Neuronal stem cell (in vitro differentiated cells): ENCODE results near the gene SGK2.
A peak's percentile ranks its signal among the peaks of the same experiment; 100 is the strongest.

Experiments
- DNase-seq: peaks from one replicate; pipeline ENCODE4 v3.0.0-alpha.2; 2013; ENCODE audit warnings: low spot score
- H2AFZ ChIP-seq: one replicate; pipeline ENCODE4 v1.6.1; 2013; ENCODE audit warnings: mild to moderate bottlenecking, low read length, inconsistent platforms
- H2AK5ac ChIP-seq: 2 replicates; pipeline ENCODE4 v1.6.1; 2013; ENCODE audit warnings: low read depth, mild to moderate bottlenecking, inconsistent platforms, low read length, moderate library complexity, mixed read lengths
- H2BK120ac ChIP-seq: 2 replicates; pipeline ENCODE4 v1.6.1; 2013; ENCODE audit warnings: low read depth, mild to moderate bottlenecking, inconsistent platforms, low read length, moderate library complexity, mixed read lengths
- H2BK12ac ChIP-seq: one replicate; pipeline ENCODE4 v1.6.1; 2013; ENCODE audit warnings: low read length, inconsistent platforms
- H2BK15ac ChIP-seq: 2 replicates; pipeline ENCODE4 v1.6.1; 2013; ENCODE audit warnings: mild to moderate bottlenecking, low read length, inconsistent platforms, mixed read lengths
- H2BK5ac ChIP-seq: one replicate; pipeline ENCODE4 v1.6.1; 2013; ENCODE audit warnings: inconsistent platforms, mild to moderate bottlenecking, low read length, moderate library complexity
- H3K14ac ChIP-seq: one replicate; pipeline ENCODE4 v1.6.1; 2013; ENCODE audit warnings: low read length, inconsistent platforms
- H3K18ac ChIP-seq: 2 replicates; pipeline ENCODE4 v1.6.1; 2013; ENCODE audit warnings: low read length, inconsistent platforms
- H3K23ac ChIP-seq: 2 replicates; pipeline ENCODE4 v1.6.1; 2013; ENCODE audit warnings: low read depth, mild to moderate bottlenecking, mixed read lengths, low read length, inconsistent platforms; ENCODE audit not compliant: poor library complexity
- H3K27ac ChIP-seq: replicated peaks from 3 replicates; pipeline ENCODE4 v1.5.1; 2013; ENCODE audit warnings: low read length, inconsistent platforms
- H3K27me3 ChIP-seq, 3 experiments: 2 replicates each; pipeline ENCODE4 v1.6.1; 2013; ENCODE audit warnings: low read length in 3 of 3, mild to moderate bottlenecking in 2 of 3, inconsistent platforms in 1 of 3, low read depth in 1 of 3, mixed read lengths in 1 of 3, moderate library complexity in 1 of 3; ENCODE audit not compliant: control insufficient read depth in 3 of 3, insufficient read depth in 3 of 3
- H3K36me3 ChIP-seq, 2 donors: replicated peaks in 1 of 2; 2 replicates each; pipeline ENCODE4 v1.6.1; 2013; ENCODE audit warnings: low read length in 2 of 2; ENCODE audit not compliant: control insufficient read depth in 2 of 2, insufficient read depth in 2 of 2
- H3K4ac ChIP-seq: 2 replicates; pipeline ENCODE4 v1.6.1; 2013; ENCODE audit warnings: inconsistent platforms, mild to moderate bottlenecking, low read length, moderate library complexity
- H3K4me1 ChIP-seq, 2 donors: 1 replicate in 1 of 2; 2 replicates in 1 of 2; pipeline ENCODE4 v1.6.1; 2013; ENCODE audit warnings: low read length in 2 of 2, low read depth in 1 of 2; ENCODE audit not compliant: control insufficient read depth in 2 of 2, insufficient read depth in 1 of 2
- H3K4me2 ChIP-seq: one replicate; pipeline ENCODE4 v1.6.1; 2013; ENCODE audit warnings: mild to moderate bottlenecking, low read length, inconsistent platforms; ENCODE audit not compliant: insufficient read depth, poor library complexity, severe bottlenecking
- H3K4me3 ChIP-seq, 2 donors: 2 replicates each; pipeline ENCODE4 v1.5.1; 2013; ENCODE audit warnings: low read length in 2 of 2, mild to moderate bottlenecking in 2 of 2, inconsistent platforms in 1 of 2, moderate library complexity in 1 of 2
- H3K79me1 ChIP-seq: one replicate; pipeline ENCODE4 v1.6.1; 2013; ENCODE audit warnings: low read depth, mild to moderate bottlenecking, inconsistent platforms, low read length, moderate library complexity
- H3K9ac ChIP-seq: one replicate; pipeline ENCODE4 v1.6.1; 2013; ENCODE audit warnings: mild to moderate bottlenecking, low read depth, low read length, inconsistent platforms; ENCODE audit not compliant: poor library complexity
- H3K9me3 ChIP-seq, 2 donors: replicated peaks in 1 of 2; 2 replicates each; pipeline versions ENCODE3 to v1.6.1; 2013; ENCODE audit warnings: low read length in 2 of 2, mild to moderate bottlenecking in 2 of 2, inconsistent platforms in 1 of 2, low read depth in 1 of 2, mixed read lengths in 1 of 2, moderate library complexity in 1 of 2; ENCODE audit not compliant: control insufficient read depth in 2 of 2, insufficient read depth in 1 of 2
- H4K8ac ChIP-seq: one replicate; pipeline ENCODE4 v1.6.1; 2013; ENCODE audit warnings: low read depth, mild to moderate bottlenecking, inconsistent platforms, low read length, moderate library complexity
- H4K91ac ChIP-seq: one replicate; pipeline ENCODE4 v1.6.1; 2013; ENCODE audit warnings: low read length, low read depth, mild to moderate bottlenecking, inconsistent platforms; ENCODE audit not compliant: poor library complexity
- WGBS, 2 donors: extraction: QIAGEN DNeasy Blood & Tissue Kit; methylation state at CpG; one replicate each; pipeline ENCODE4 v1.1.7; 2013; ENCODE audit warnings: missing lambda C conversion rate in 2 of 2, mixed read lengths in 1 of 2; ENCODE audit not compliant: insufficient read length in 2 of 2, insufficient replicate concordance in 1 of 2; ENCODE audit errors: extremely low coverage in 2 of 2; 5-methylcytosine and 5-hydroxymethylcytosine counted together

SGK2 gene

DNA sequence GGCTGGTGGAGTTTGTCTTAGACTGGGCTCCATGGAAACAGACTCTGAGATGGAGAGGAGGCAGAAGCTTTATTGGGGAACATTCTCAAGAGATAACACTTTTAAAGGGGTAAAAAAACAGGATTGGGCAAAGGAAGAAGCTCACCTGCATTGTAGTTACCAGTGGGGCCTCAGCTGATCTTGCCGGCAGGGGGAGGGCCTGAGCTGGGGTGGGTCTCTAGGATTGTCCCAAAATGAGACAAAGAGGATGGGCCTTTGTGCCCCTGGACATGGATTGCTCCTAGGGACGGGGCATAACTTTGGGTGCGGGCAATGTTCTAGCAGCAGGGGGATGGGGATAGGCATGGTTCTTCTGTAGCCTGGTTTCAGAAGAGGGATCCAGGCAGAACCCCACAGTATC is 12.5 kb downstream of the SGK2 start:
- Histone ChIP-seq H3K23ac (no peak overlapping the region), H2AK5ac (no peak overlapping the region), H2BK15ac (no peak overlapping the region), H3K4ac (no peak overlapping the region), H2AFZ (no peak overlapping the region), H2BK5ac (no peak overlapping the region), H4K91ac (no peak overlapping the region), H3K27ac (no peak overlapping the region), H3K27me3 (peaks cover 0 to 3% (median 0%) of the 10 kb centered on the region in 3 experiments), H2BK12ac (no peak overlapping the region), H2BK120ac (no peak overlapping the region), H3K4me1 (no peaks in the 10 kb centered on the region), H3K36me3 (no peaks in the 10 kb centered on the region), H3K14ac (no peak overlapping the region), H4K8ac (no peak overlapping the region), H3K4me2 (no peak overlapping the region), H3K18ac (no peak overlapping the region), H3K79me1 (no peaks in the 10 kb centered on the region), H3K4me3 (no peak overlapping the region), H3K9me3 (no peaks in the 10 kb centered on the region), H3K9ac (no peak overlapping the region)
- no peak for DNase-seq
- no CpG with 5 or more reads among the region's 3 CpGs for WGBS, 2 donors

GRCh38 chr20:43571771-43572170 is 12.9 kb downstream of the SGK2 start:
- Histone ChIP-seq H3K4me3 (no peak overlapping the region), H3K4me2 (no peak overlapping the region), H3K18ac (no peak overlapping the region), H3K79me1 (no peaks in the 10 kb centered on the region), H3K23ac (peak overlapping the region; percentile 68), H3K27me3 (peaks cover 0 to 3% (median 0%) of the 10 kb centered on the region in 3 experiments), H3K4me1 (no peaks in the 10 kb centered on the region), H2BK5ac (no peak overlapping the region), H3K14ac (no peak overlapping the region), H3K36me3 (no peaks in the 10 kb centered on the region), H3K4ac (no peak overlapping the region), H2BK120ac (no peak overlapping the region), H3K27ac (no peak overlapping the region), H4K8ac (no peak overlapping the region), H2BK12ac (no peak overlapping the region), H4K91ac (no peak overlapping the region), H3K9ac (peak overlapping the region; percentile 12), H2AFZ (no peak overlapping the region), H3K9me3 (no peaks in the 10 kb centered on the region), H2BK15ac (no peak overlapping the region), H2AK5ac (no peak overlapping the region)
- DNase-seq, result no peak
- no CpG with 5 or more reads among the region's 6 CpGs for WGBS, 2 donors

- H3K23ac ChIP-seq, result no peak overlapping the region
- H3K79me1 ChIP-seq, result no peaks in the 10 kb centered on the region
- H2BK12ac ChIP-seq, result no peak overlapping the region
- H2AFZ ChIP-seq, result no peak overlapping the region
- no peak overlapping the region for H4K8ac ChIP-seq
- no peak overlapping the region for H2BK120ac ChIP-seq
- H3K9me3 ChIP-seq, result no peaks in the 10 kb centered on the region
- no peak overlapping the region for H3K4me2 ChIP-seq
- no peak overlapping the region for H4K91ac ChIP-seq
- no peaks in the 10 kb centered on the region for H3K4me1 ChIP-seq
- H3K9ac ChIP-seq, result no peak overlapping the region
- H3K27ac ChIP-seq, result no peak overlapping the region
- no peak overlapping the region for H2BK5ac ChIP-seq
- no CpG with 5 or more reads among the region's 8 CpGs for WGBS, 2 donors
- H3K36me3 ChIP-seq, result no peaks in the 10 kb centered on the region
- H3K4me3 ChIP-seq, result no peak overlapping the region
- H3K4ac ChIP-seq, result no peak overlapping the region
- no peak for DNase-seq
- H3K18ac ChIP-seq, result no peak overlapping the region
- peak overlapping the region; percentile 32 for H3K14ac ChIP-seq
- no peaks in the 10 kb centered on the region for H3K27me3 ChIP-seq
- H2BK15ac ChIP-seq, result no peak overlapping the region
- no peak overlapping the region for H2AK5ac ChIP-seq
These were observed 14.1 kb downstream of the SGK2 start for GRCh38 chr20:43572891-43573290.

DNA sequence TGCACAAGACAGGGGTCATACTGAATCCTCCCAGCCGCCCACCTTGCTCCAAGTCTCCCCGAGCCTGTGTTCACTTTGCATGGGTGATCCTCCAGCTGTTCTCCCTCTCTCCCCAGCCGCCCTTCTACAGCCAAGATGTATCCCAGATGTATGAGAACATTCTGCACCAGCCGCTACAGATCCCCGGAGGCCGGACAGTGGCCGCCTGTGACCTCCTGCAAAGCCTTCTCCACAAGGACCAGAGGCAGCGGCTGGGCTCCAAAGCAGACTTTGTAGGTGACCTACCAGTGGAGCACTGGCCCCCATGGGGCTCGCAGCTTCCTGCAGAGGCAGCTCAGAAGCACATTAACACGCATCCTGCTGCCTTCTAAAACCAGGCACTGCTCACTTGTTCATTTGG is 17.3 kb downstream of the SGK2 start:
- no peak overlapping the region for H2BK15ac ChIP-seq
- H4K91ac ChIP-seq, result no peak overlapping the region

More for the DNA sequence above, 17.3 kb downstream of the SGK2 start:
- H2AK5ac ChIP-seq, result no peak overlapping the region
- no peak overlapping the region for H2AFZ ChIP-seq
- no peaks in the 10 kb centered on the region for H3K36me3 ChIP-seq
- no peak overlapping the region for H3K4me2 ChIP-seq
- H2BK120ac ChIP-seq, result no peak overlapping the region
- WGBS, 2 donors, result no CpG with 5 or more reads among the region's 10 CpGs
- no peak overlapping the region for H3K4ac ChIP-seq
- H3K9ac ChIP-seq, result no peak overlapping the region
- H3K79me1 ChIP-seq, result no peaks in the 10 kb centered on the region
- H3K9me3 ChIP-seq, result no peaks in the 10 kb centered on the region
- no peak overlapping the region for H3K14ac ChIP-seq
- no peak overlapping the region for H4K8ac ChIP-seq
- no peak overlapping the region for H3K23ac ChIP-seq
- no peaks in the 10 kb centered on the region for H3K27me3 ChIP-seq
- no peak overlapping the region for H2BK5ac ChIP-seq
- H3K27ac ChIP-seq, result no peak overlapping the region
- DNase-seq, result no peak
- H3K4me1 ChIP-seq, result no peaks in the 10 kb centered on the region
- H2BK12ac ChIP-seq, result no peak overlapping the region
- H3K4me3 ChIP-seq, result no peak overlapping the region
- no peak overlapping the region for H3K18ac ChIP-seq
